Ovary (tissue), 3 donors: ENCODE results near the gene KIAA1671.

Experiments
- CTCF ChIP-seq, 3 donors: fragments of 450-650 bp in 2 of 3; fragments of 200-600 bp in 1 of 3; IDR thresholded peaks; one replicate each; pipeline versions ENCODE4 v1.5.1 to v1.8.0; 2016 to 2022; ENCODE audit warnings: antibody characterized with exemption in 3 of 3, mild to moderate bottlenecking in 1 of 3
- EP300 ChIP-seq: sonication (generic); formaldehyde crosslinking; IDR thresholded peaks from one replicate; pipeline ENCODE4 v1.6.1; 2017; ENCODE audit warnings: antibody characterized with exemption
- POLR2A ChIP-seq: fragments of 450-650 bp; IDR thresholded peaks from one replicate; pipeline ENCODE4 v1.6.1; 2017; ENCODE audit warnings: antibody characterized with exemption, mild to moderate bottlenecking, moderate library complexity
- donor health status: DM: no; HTN: no; CAD: no.

GRCh38 chr22:24961217-24961844 lies 8.8 kb downstream of the KIAA1671 start:
- no peak for TF ChIP-seq CTCF (IDR thresholded peaks at IDR 0.05)
- no peak for TF ChIP-seq POLR2A
- TF ChIP-seq EP300 = no peak
